HEK293T (cell line): ENCODE data around the gene MED16.

Experiments
- ARNT ChIP-seq: fragments of 450-650 bp; IDR thresholded peaks from 2 replicates; pipeline ENCODE4 v1.6.1; 2017; ENCODE audit warnings: mild to moderate bottlenecking
- BHLHE40 ChIP-seq: fragments of 450-650 bp; IDR thresholded peaks from 2 replicates; pipeline ENCODE4 v1.6.1; 2016; ENCODE audit warnings: mild to moderate bottlenecking, moderate library complexity, borderline replicate concordance
- ELF4 ChIP-seq: fragments of 450-650 bp; IDR thresholded peaks from 2 replicates; pipeline ENCODE4 v1.6.1; 2017; ENCODE audit warnings: antibody characterized with exemption
- FOXM1 ChIP-seq: fragments of 450-650 bp; IDR thresholded peaks from 2 replicates; pipeline ENCODE4 v1.6.1; 2017; ENCODE audit warnings: mild to moderate bottlenecking, borderline replicate concordance
- HDGF ChIP-seq: fragments of 450-650 bp; IDR thresholded peaks from 2 replicates; pipeline ENCODE4 v1.6.1; 2017; ENCODE audit warnings: antibody characterized with exemption, borderline replicate concordance
- L3MBTL2 ChIP-seq: fragments of 450-650 bp; conservative IDR thresholded peaks from 2 replicates; pipeline ENCODE4 v1.6.1; 2016; ENCODE audit warnings: mild to moderate bottlenecking

GRCh38 chr19:939922-940321 lies 46.9 kb upstream of the MED16 start:
- no peak for TF ChIP-seq BHLHE40
- no peak for TF ChIP-seq ARNT
- TF ChIP-seq HDGF = no peak
- no peak for TF ChIP-seq L3MBTL2
- no peak for TF ChIP-seq FOXM1
- TF ChIP-seq ELF4 = no peak
